Right cardiac atrium (tissue), 5 donors: ENCODE measurements around the gene TRABD2B. TPM values are rescaled to one million over a fixed set of nuclear protein-coding genes. Genes with fewer than 3 reads are reported as not detected.

Experiments
- ATAC-seq, 2 donors: fragments of 200-7000 bp; cut with Tn5 transposase; one replicate each; pipeline versions ENCODE4 v1.8.0 to v1.9.1; 2020; ENCODE audit warnings: moderate library complexity in 2 of 2, mild to moderate bottlenecking in 1 of 2
- DNase-seq, 3 donors: peaks; one replicate each; pipeline ENCODE4 v3.0.0-alpha.2; 2020
- H3K27ac ChIP-seq: one replicate; pipeline ENCODE4 v1.5.1; 2013; ENCODE audit warnings: mild to moderate bottlenecking, low read length, control low read depth, moderate library complexity
- H3K27me3 ChIP-seq: one replicate; pipeline ENCODE4 v1.6.1; 2013; ENCODE audit not compliant: control insufficient read depth, insufficient read depth
- H3K4me1 ChIP-seq: one replicate; pipeline ENCODE4 v1.6.1; 2013; ENCODE audit warnings: low read length; ENCODE audit not compliant: control insufficient read depth, insufficient read depth
- H3K4me3 ChIP-seq: one replicate; pipeline ENCODE4 v1.5.1; 2013; ENCODE audit warnings: low read length, control low read depth
- H3K9me3 ChIP-seq: one replicate; pipeline ENCODE4 v1.6.1; 2013; ENCODE audit warnings: low read length; ENCODE audit not compliant: control insufficient read depth
- WGBS: extraction: QIAGEN DNeasy Blood & Tissue Kit; methylation state at CpG from one replicate; pipeline ENCODE4 v1.1.7; 2013; 5-methylcytosine and 5-hydroxymethylcytosine counted together
- intact Hi-C, 4 donors: fragments of 100-400 bp; cut with DNase I; formaldehyde crosslinking; loops; one replicate each; pipeline versions ENCODE4 v1.11.0 to v1.14.0; 2022 to 2023
- polyA plus RNA-seq: library from polyadenylated mRNA; stranded (reverse); fragments of 200-250 nt; gene quantifications from one replicate; pipeline ENCODE4 v1.2.3, GENCODE V29; 2013
- total RNA-seq, 4 donors: library from RNA; stranded (reverse); fragmentation: NEBNext Ultra II Directional; extraction: Animal tissue kit (Norgen Biotek cat#: 25700); gene quantifications; one replicate each; pipeline ENCODE4 v1.2.1, GENCODE V29; 2021
- donor health status: healthy with polysubstance abuse.
- donor health status: DM: no; HTN: yes; CAD: no.
- donor health status: DM: no; HTN: no; CAD: no.
- donor health status: DM: no; HTN: yes; CAD: no; lungs with severe emphysema.
- donor health status: DM: yes; HTN: yes; CAD: no.

TRABD2B gene
- total and polyA plus RNA-seq, 5 donors = 6.7 to 23.7 (median 17.8) TPM

DNA sequence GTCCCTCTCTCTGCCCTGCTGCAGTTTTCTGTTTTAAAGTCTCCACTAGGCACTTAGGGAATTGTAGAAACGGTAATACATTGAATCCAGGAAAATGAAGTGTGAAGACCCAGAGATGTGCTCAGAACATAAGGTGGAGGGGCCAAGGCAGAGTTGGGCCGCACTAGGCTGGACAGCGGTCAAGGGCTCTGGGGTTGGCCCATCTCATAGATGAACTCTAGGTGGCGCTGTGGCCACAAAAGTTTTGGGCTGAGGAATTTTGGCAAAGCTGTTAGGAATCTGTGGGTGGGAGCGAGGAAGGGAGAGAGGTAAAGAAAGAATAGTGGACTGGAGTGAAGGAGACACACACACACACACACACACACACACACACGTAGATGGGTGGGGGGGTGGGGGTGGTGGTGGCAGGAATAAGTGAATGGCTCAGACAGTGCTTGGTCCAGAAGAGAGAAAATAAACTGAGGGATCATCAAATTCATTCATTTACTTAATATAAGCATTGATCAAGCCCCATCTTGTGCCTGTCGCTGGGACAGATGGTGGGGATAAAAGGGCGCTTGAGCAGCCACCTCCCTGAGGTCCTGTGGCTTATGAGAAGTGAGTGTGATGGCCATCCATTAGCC lies 258.5 kb downstream of the TRABD2B start:
- ATAC-seq (peak; percentile 85), DNase-seq (peak; percentile 59 to 81 (median 78))
- no peaks in the 10 kb centered on the region for H3K4me1 ChIP-seq
- H3K27ac ChIP-seq = no peak overlapping the region
- no peaks in the 10 kb centered on the region for H3K27me3 ChIP-seq
- H3K4me3 ChIP-seq = no peak overlapping the region
- no peaks in the 10 kb centered on the region for H3K9me3 ChIP-seq
- 15% methylated on average over 8 of the region's 8 CpGs for WGBS
- intact Hi-C loops = loop anchor here in 3 of 4 donors (5.0 to 10.0 kb wide), 3 partner anchors 324 to 466 kb away; no protein-coding TSS in a partner anchor

GRCh38 chr1:47732489-47732888 lies 264.7 kb downstream of the TRABD2B start:
- WGBS = 84% methylated on average over 4 of the region's 4 CpGs
- no peak overlapping the region for H3K27ac ChIP-seq
- intact Hi-C loops = loop anchor here in 1 of 4 donors (10.0 kb wide), 1 partner anchor 472 kb away; no protein-coding TSS in a partner anchor
- H3K27me3 ChIP-seq = no peaks in the 10 kb centered on the region
- ATAC-seq = no peak
- no peaks in the 10 kb centered on the region for H3K9me3 ChIP-seq
- H3K4me1 ChIP-seq = no peaks in the 10 kb centered on the region
- H3K4me3 ChIP-seq = no peak overlapping the region
- DNase-seq = no peak

- intact Hi-C loops = loop anchor here in 1 of 4 donors (10.0 kb wide), 1 partner anchor 473 kb away; no protein-coding TSS in a partner anchor
- Histone ChIP-seq H3K4me3 (no peak overlapping the region), H3K27me3 (no peaks in the 10 kb centered on the region), H3K4me1 (no peaks in the 10 kb centered on the region), H3K9me3 (no peaks in the 10 kb centered on the region), H3K27ac (no peak overlapping the region)
- 84% methylated on average over 8 of the region's 8 CpGs for WGBS
- ATAC-seq (no peak), DNase-seq (no peak)
Observed at GRCh38 chr1:47731730-47732129, 265.5 kb downstream of the TRABD2B start.

- 51% methylated on average over 2 of the region's 2 CpGs for WGBS
- no peak for ATAC-seq
- no peaks in the 10 kb centered on the region for H3K9me3 ChIP-seq
- no peak overlapping the region for H3K27ac ChIP-seq
- no peak overlapping the region for H3K4me3 ChIP-seq
- intact Hi-C loops = loop anchor here in 2 of 4 donors (5.0 to 10.0 kb wide), 3 partner anchors 292 to 475 kb away; partner anchors contain the start of gene FOXD2 (in 1 of the 2)
- no peak for DNase-seq
- no peaks in the 10 kb centered on the region for H3K27me3 ChIP-seq
- peaks cover 3% of the 10 kb centered on the region for H3K4me1 ChIP-seq
Observed at GRCh38 chr1:47729685-47730084, 267.5 kb downstream of the TRABD2B start.

DNA sequence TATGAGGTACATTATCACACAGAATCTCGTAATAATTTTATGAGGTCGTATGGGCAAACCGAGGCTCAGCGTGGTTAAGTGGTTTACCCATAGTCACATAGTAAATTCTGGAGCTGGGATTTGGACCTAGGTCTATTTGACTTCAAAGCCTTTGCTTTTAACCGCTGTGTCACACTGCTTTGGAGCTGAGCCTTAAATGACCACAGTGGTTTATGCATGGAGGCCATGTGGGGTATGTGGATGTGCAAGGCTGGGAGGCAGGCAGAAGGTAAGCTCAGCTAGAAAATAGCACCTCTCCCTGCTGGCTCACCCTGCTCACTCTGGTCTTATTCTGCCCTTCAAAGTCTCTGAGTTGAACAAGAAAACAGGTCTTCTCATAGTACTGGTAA lies 269.5 kb downstream of the TRABD2B start:
- Histone ChIP-seq H3K27me3 (no peaks in the 10 kb centered on the region), H3K4me1 (peaks cover 3% of the 10 kb centered on the region), H3K27ac (no peak overlapping the region), H3K9me3 (no peaks in the 10 kb centered on the region), H3K4me3 (no peak overlapping the region)
- ATAC-seq (no peak), DNase-seq (no peak)
- intact Hi-C loops = loop anchor here in 2 of 4 donors (5.0 kb wide), 2 partner anchors 290 to 295 kb away; partner anchors contain the start of gene FOXD2 (in 1 of the 2)
- 90% methylated on average over 5 of the region's 5 CpGs for WGBS

GRCh38 chr1:47727051-47727696 lies 270.0 kb downstream of the TRABD2B start:
- WGBS = 75% methylated on average over 8 of the region's 8 CpGs
- H3K4me3 ChIP-seq = no peak overlapping the region
- no peaks in the 10 kb centered on the region for H3K27me3 ChIP-seq
- no peaks in the 10 kb centered on the region for H3K9me3 ChIP-seq
- no peak overlapping the region for H3K27ac ChIP-seq
- H3K4me1 ChIP-seq = peaks cover 3% of the 10 kb centered on the region
- no peak for ATAC-seq
- intact Hi-C loops = loop anchor here in 2 of 4 donors (5.0 kb wide), 2 partner anchors 290 to 295 kb away; partner anchors contain the start of gene FOXD2 (in 1 of the 2)
- no peak for DNase-seq

- DNase-seq = peak; percentile 75 to 91 (median 89)
- no peak overlapping the region for H3K27ac ChIP-seq
- no peaks in the 10 kb centered on the region for H3K9me3 ChIP-seq
- peaks cover 3% of the 10 kb centered on the region for H3K4me1 ChIP-seq
- H3K27me3 ChIP-seq = no peaks in the 10 kb centered on the region
- peak overlapping the region; percentile 22 for H3K4me3 ChIP-seq
- peak; percentile 89 to 90 for ATAC-seq
- 9% methylated on average over 22 of the region's 22 CpGs for WGBS
- intact Hi-C loops = loop anchor here in 2 of 4 donors (5.0 kb wide), 2 partner anchors 289 to 294 kb away; partner anchors contain the start of gene FOXD2 (in 1 of the 2)
Observed at GRCh38 chr1:47725992-47726855, 271.0 kb downstream of the TRABD2B start.

DNA sequence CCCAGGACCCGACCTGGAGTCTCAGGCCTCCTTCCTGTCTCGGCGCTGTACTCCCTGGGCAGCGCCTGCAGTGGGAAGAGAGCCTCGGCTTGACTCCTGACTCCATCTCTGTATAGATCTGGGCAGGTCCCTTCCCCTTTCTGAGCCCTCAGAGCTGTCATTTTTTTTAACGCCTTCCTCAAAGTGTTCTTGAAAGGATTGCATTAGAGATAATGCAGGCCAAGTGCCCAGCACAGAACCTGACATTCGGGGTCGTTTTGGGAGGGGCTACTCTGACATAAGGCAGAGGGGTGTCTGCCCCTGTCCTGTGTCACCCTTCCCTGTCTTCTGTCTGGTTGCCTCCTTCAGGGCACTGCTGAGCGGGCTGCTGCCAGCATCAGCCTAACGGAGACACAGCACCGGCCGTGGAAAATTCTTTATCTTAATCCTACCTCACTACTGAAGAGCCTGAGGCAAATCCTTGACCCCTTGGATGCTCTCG lies 271.6 kb downstream of the TRABD2B start:
- H3K27me3 ChIP-seq = no peaks in the 10 kb centered on the region
- peaks cover 3% of the 10 kb centered on the region for H3K4me1 ChIP-seq
- 12% methylated on average over 13 of the region's 13 CpGs for WGBS
- DNase-seq (no peak), ATAC-seq (peak; percentile 6 to 17)
- no peaks in the 10 kb centered on the region for H3K9me3 ChIP-seq
- H3K27ac ChIP-seq = no peak overlapping the region
- intact Hi-C loops = loop anchor here in 2 of 4 donors (5.0 kb wide), 2 partner anchors 288 to 293 kb away; partner anchors contain the start of gene FOXD2 (in 1 of the 2)
- H3K4me3 ChIP-seq = peak overlapping the region; percentile 22

DNA sequence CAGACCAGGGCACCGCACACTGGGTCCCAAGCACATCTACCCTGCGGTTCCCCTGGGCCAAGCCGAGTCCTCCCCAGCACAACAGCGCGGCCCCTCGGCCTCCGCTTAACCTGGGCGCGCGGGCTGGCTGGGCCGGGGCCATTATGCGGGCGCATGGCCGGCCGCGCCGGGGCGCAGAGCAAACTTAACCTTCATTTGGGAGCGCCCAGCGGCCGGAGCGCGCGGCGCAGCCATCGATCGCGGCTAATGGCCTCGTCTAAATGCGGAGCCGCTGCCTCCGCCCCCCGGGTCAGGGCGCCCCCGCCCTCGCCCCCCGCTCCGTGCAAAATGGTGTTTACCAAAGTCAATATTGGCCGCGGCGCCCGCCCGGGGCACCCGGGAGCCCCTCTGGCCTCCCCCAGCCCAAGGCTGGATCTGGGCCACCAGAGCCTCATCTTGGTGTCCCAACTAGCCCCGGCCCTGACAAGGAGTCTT lies 272.1 kb downstream of the TRABD2B start:
- H3K4me1 ChIP-seq = peaks cover 3% of the 10 kb centered on the region
- 2% methylated on average over 45 of the region's 45 CpGs for WGBS
- H3K27me3 ChIP-seq = no peaks in the 10 kb centered on the region
- DNase-seq (peak in 2 of 3 donors; percentile 34 to 58), ATAC-seq (peak in 1 of 2 donors; percentile 39)
- intact Hi-C loops = loop anchor here in 2 of 4 donors (5.0 kb wide), 2 partner anchors 288 to 293 kb away; partner anchors contain the start of gene FOXD2 (in 1 of the 2)
- H3K4me3 ChIP-seq = peak overlapping the region; percentile 14
- H3K27ac ChIP-seq = no peak overlapping the region
- H3K9me3 ChIP-seq = no peaks in the 10 kb centered on the region

DNA sequence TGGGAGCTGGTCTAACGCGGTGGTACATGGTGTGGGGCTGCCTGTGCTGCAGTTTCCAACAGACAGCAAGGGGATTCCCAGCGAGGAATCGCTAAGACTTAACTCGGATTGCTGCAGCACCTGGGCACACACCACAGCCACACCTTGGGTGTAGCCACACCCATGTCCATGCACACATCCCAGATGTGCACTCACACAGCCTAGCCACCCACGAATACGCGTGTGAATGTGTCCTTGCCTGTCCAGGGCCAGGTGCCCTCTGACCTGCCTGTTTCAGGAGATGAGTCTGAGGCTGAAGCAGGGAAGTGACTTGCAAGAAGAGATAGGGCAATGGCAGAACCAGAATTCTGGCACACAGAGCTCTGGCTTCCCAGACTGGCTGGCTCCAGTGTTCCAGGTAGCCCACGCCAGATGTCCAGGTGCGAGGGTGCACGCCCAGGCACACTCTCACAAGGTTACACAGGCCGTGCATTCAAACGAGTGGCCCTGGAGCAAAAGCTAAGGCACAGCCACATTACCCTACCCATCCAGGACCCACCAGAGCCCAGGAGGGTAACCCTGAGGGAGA lies 272.7 kb downstream of the TRABD2B start:
- H3K9me3 ChIP-seq = no peaks in the 10 kb centered on the region
- H3K4me3 ChIP-seq = no peak overlapping the region
- H3K27ac ChIP-seq = no peak overlapping the region
- H3K27me3 ChIP-seq = no peaks in the 10 kb centered on the region
- DNase-seq = no peak
- WGBS = 68% methylated on average over 13 of the region's 13 CpGs
- intact Hi-C loops = no loop called here
- ATAC-seq = no peak
- peaks cover 3% of the 10 kb centered on the region for H3K4me1 ChIP-seq
